ENCODE measurements around the gene CTSE. TPM values are rescaled to one million over a fixed set of nuclear protein-coding genes. Genes with fewer than 3 reads are reported as not detected.

The CTSE gene
- total and polyA plus RNA-seq, 2 of the 13 experiments (the other 11 are each of a cell fraction or from before 2014, with no cell fraction given): 0.50 to 0.69 TPM

- TF ChIP-seq ZFY (CRISPR knock-in tag; IDR thresholded peaks at IDR 0.05) (peak; percentile 86), ZNF292 (CRISPR knock-in tag; IDR thresholded peaks at IDR 0.05; ENCODE audit: borderline replicate concordance, low read depth) (peak; percentile 42; the same call in 1 of the 2 replicates), SOX5 (CRISPR knock-in tag; IDR thresholded peaks at IDR 0.05; ENCODE audit: borderline replicate concordance) (peak; percentile 73; the same call in 1 of the 2 replicates), SATB2 (CRISPR knock-in tag; IDR thresholded peaks at IDR 0.05) (peak; percentile 93), ZNF710 (CRISPR knock-in tag; IDR thresholded peaks at IDR 0.05; ENCODE audit: borderline replicate concordance) (peak; percentile 95), ZNF280D (CRISPR knock-in tag; IDR thresholded peaks at IDR 0.05) (peak; percentile 75; the same call in 1 of the 2 replicates), NFAT5 (CRISPR knock-in tag; IDR thresholded peaks at IDR 0.05) (peak; percentile 36; the same call in 1 of the 2 replicates), ZNF639 (CRISPR knock-in tag; conservative IDR thresholded peaks at IDR 0.05) (0 out of 2 replicates have a peak, but pooled peaks have one; percentile 36), HNF1B (CRISPR knock-in tag; IDR thresholded peaks at IDR 0.05) (peak; percentile 81; the same call in 1 of the 2 replicates), ZBTB43 (CRISPR knock-in tag; conservative IDR thresholded peaks at IDR 0.05) (peak; percentile 57; the same call in 1 of the 2 replicates), ZBTB38 (CRISPR knock-in tag; IDR thresholded peaks at IDR 0.05) (peak; percentile 73; the same call in 1 of the 2 replicates), MED13 (CRISPR knock-in tag; IDR thresholded peaks at IDR 0.05) (peak; percentile 75; the same call in 1 of the 2 replicates)
These were observed 32.1 kb upstream of the CTSE start (continued) for GRCh38 chr1:206055639-206056323.

Measured in HepG2 (cell line).